GM19043 (cell line): ENCODE results near the gene PATJ.
"Not testable (repeated sequence)": the region's sequence is repeated elsewhere in the genome, so short reads cannot be mapped to it uniquely, and the experiment has no call there.

ENCODE experiments used
- ATAC-seq: cut with Tn5 transposase; IDR thresholded peaks from one replicate; pipeline ENCODE4 v1.9.1; 2021; ENCODE audit warnings: low read depth; ENCODE audit not compliant: unreplicated experiment

Gene PATJ

GRCh38 chr1:61873994-61874393, 131.7 kb downstream of the PATJ start:
- ATAC-seq = no peak

GRCh38 chr1:61875198-61875597, 132.9 kb downstream of the PATJ start:
- no peak for ATAC-seq

- ATAC-seq = not testable (repeated sequence)
These were observed 137.7 kb downstream of the PATJ start for GRCh38 chr1:61879887-61880474.

GRCh38 chr1:61887076-61887867, 145.0 kb downstream of the PATJ start:
- ATAC-seq = no peak

- no peak for ATAC-seq
These were observed 145.8 kb downstream of the PATJ start for GRCh38 chr1:61887931-61888564.

GRCh38 chr1:61888808-61889207, 146.5 kb downstream of the PATJ start:
- no peak for ATAC-seq

- not testable (repeated sequence) for ATAC-seq
These were observed 148.2 kb downstream of the PATJ start for GRCh38 chr1:61890435-61890834.

GRCh38 chr1:61892977-61893376, 150.7 kb downstream of the PATJ start:
- ATAC-seq = no peak

GRCh38 chr1:61894296-61894695, 152.0 kb downstream of the PATJ start:
- ATAC-seq = not testable (repeated sequence)

GRCh38 chr1:61895175-61895574, 152.9 kb downstream of the PATJ start:
- ATAC-seq = no peak

- ATAC-seq = no peak
These were observed 156.4 kb downstream of the PATJ start for GRCh38 chr1:61898658-61899057.

GRCh38 chr1:61904354-61904753, 162.1 kb downstream of the PATJ start:
- no peak for ATAC-seq

- ATAC-seq = no peak
These were observed 164.8 kb downstream of the PATJ start for GRCh38 chr1:61907102-61907501.

- ATAC-seq = no peak
These were observed 167.8 kb downstream of the PATJ start for GRCh38 chr1:61910035-61910434.

- no peak for ATAC-seq
These were observed 172.7 kb downstream of the PATJ start for GRCh38 chr1:61914823-61915482.

- no peak for ATAC-seq
These were observed 179.2 kb downstream of the PATJ start for GRCh38 chr1:61921435-61921834.

GRCh38 chr1:61922950-61923480, 180.7 kb downstream of the PATJ start:
- ATAC-seq = no peak

GRCh38 chr1:61925591-61926298, 183.5 kb downstream of the PATJ start:
- no peak for ATAC-seq

GRCh38 chr1:61926597-61926996, 184.3 kb downstream of the PATJ start:
- ATAC-seq = no peak

- no peak for ATAC-seq
These were observed 187.9 kb downstream of the PATJ start for GRCh38 chr1:61930116-61930645.
